Nephron progenitor cell (in vitro differentiated cells): ENCODE results near the gene MED15.

ENCODE experiments used
- DNase-seq: peaks from one replicate; pipeline ENCODE4 v3.0.0; 2021
- H3K27ac Mint-ChIP-seq: 2 replicates; pipeline ENCODE4 v1.8.0; 2021; ENCODE audit warnings: mild to moderate bottlenecking, moderate library complexity, mixed read lengths
- H3K27me3 Mint-ChIP-seq: 2 replicates; pipeline ENCODE4 v1.8.0; 2021; ENCODE audit warnings: mild to moderate bottlenecking, low read depth, mixed read lengths; ENCODE audit not compliant: poor library complexity
- H3K36me3 Mint-ChIP-seq: 2 replicates; pipeline ENCODE4 v1.8.0; 2021; ENCODE audit warnings: low read depth, mixed read lengths
- H3K4me1 Mint-ChIP-seq: 2 replicates; pipeline ENCODE4 v1.8.0; 2021; ENCODE audit warnings: mixed read lengths
- H3K4me3 Mint-ChIP-seq: 2 replicates; pipeline ENCODE4 v1.8.0; 2021; ENCODE audit warnings: mild to moderate bottlenecking, moderate library complexity, mixed read lengths
- H3K9me3 Mint-ChIP-seq: 2 replicates; pipeline ENCODE4 v1.8.0; 2021; ENCODE audit warnings: mild to moderate bottlenecking, moderate library complexity, mixed read lengths
- TF ChIP-seq, protein P1 (sequence below): fragments of 200-600 bp; sonication (generic); IDR thresholded peaks from 2 replicates; pipeline ENCODE4 v1.5.0; 2021; ENCODE audit warnings: antibody characterized with exemption

The MED15 gene

GRCh38 chr22:20625270-20625669 lies 117.9 kb downstream of the MED15 start:
- Mint-ChIP-seq H3K36me3 (no peaks in the 10 kb centered on the region), H3K4me3 (no peak overlapping the region), H3K4me1 (no peaks in the 10 kb centered on the region), H3K9me3 (no peaks in the 10 kb centered on the region), H3K27ac (no peak overlapping the region), H3K27me3 (peaks cover 29% of the 10 kb centered on the region)
- DNase-seq = no peak
- TF ChIP-seq, protein P1, sequence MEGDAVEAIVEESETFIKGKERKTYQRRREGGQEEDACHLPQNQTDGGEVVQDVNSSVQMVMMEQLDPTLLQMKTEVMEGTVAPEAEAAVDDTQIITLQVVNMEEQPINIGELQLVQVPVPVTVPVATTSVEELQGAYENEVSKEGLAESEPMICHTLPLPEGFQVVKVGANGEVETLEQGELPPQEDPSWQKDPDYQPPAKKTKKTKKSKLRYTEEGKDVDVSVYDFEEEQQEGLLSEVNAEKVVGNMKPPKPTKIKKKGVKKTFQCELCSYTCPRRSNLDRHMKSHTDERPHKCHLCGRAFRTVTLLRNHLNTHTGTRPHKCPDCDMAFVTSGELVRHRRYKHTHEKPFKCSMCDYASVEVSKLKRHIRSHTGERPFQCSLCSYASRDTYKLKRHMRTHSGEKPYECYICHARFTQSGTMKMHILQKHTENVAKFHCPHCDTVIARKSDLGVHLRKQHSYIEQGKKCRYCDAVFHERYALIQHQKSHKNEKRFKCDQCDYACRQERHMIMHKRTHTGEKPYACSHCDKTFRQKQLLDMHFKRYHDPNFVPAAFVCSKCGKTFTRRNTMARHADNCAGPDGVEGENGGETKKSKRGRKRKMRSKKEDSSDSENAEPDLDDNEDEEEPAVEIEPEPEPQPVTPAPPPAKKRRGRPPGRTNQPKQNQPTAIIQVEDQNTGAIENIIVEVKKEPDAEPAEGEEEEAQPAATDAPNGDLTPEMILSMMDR = no peak

DNA sequence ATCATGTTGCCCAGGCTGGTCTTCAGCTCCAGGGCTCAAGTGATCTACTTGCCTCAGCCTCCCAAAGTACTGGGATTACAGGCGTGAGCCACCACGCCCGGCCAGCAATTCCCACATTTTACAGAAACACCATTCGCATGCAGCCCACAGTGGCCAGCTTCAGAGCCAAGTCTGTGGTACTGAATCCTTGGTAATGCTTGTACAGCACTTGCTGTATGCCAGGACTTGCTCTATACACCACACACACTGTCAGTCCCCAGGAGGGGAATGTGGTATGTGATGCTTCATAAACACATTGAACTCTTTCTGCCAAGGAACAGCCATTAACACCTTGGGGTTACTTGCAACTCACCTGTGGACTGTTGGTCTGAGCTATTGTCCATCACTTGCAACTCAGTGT lies 119.4 kb downstream of the MED15 start:
- Mint-ChIP-seq H3K4me1 (no peaks in the 10 kb centered on the region), H3K9me3 (no peaks in the 10 kb centered on the region), H3K4me3 (no peak overlapping the region), H3K27me3 (peaks cover 27% of the 10 kb centered on the region), H3K27ac (no peak overlapping the region), H3K36me3 (no peaks in the 10 kb centered on the region)
- TF ChIP-seq, protein P1 = no peak
- no peak for DNase-seq

DNA sequence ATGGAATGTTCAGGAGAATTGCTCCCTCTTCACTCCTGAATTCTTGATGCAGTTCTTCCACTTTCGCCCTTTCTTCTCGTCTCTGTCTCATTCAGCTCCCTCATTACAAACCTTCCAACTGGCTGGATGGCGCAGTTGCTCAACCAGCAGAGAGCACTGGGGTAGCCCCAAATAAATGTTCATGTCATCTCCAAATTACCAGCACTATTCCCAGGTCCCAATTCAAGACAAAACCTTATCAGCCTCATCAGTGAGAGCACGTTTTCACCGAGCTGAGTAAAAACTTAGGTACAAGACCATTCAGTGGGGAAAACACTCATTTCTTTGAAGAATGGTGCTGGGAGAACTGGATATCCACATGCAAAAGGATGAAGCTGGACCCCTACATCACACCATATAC lies 120.0 kb downstream of the MED15 start:
- Mint-ChIP-seq H3K27me3 (peaks cover 27% of the 10 kb centered on the region), H3K36me3 (no peaks in the 10 kb centered on the region), H3K9me3 (no peaks in the 10 kb centered on the region), H3K4me1 (peaks cover under 1% of the 10 kb centered on the region), H3K4me3 (no peak overlapping the region), H3K27ac (no peak overlapping the region)
- no peak for DNase-seq
- TF ChIP-seq, protein P1 = no peak

GRCh38 chr22:20628081-20628939 lies 120.9 kb downstream of the MED15 start:
- TF ChIP-seq, protein P1 = no peak
- Mint-ChIP-seq H3K27ac (no peak overlapping the region), H3K4me1 (peaks cover 10% of the 10 kb centered on the region), H3K36me3 (no peaks in the 10 kb centered on the region), H3K27me3 (peaks cover 27% of the 10 kb centered on the region), H3K4me3 (no peak overlapping the region), H3K9me3 (no peaks in the 10 kb centered on the region)
- no peak for DNase-seq

GRCh38 chr22:20629401-20629800 lies 122.0 kb downstream of the MED15 start:
- TF ChIP-seq, protein P1 = no peak

More at GRCh38 chr22:20629401-20629800, 122.0 kb downstream of the MED15 start:
- no peak overlapping the region for H3K27ac Mint-ChIP-seq
- DNase-seq = no peak
- H3K27me3 Mint-ChIP-seq = peaks cover 20% of the 10 kb centered on the region
- no peak overlapping the region for H3K4me3 Mint-ChIP-seq
- H3K4me1 Mint-ChIP-seq = peaks cover 11% of the 10 kb centered on the region
- no peaks in the 10 kb centered on the region for H3K36me3 Mint-ChIP-seq
- H3K9me3 Mint-ChIP-seq = no peaks in the 10 kb centered on the region
